Activated T-helper 1 cell treated with anti-CD3 and anti-CD28 coated beads, Interleukin-2, amount 50 U/mL, for 16 hours (primary cell): ENCODE results near the gene SETBP1.

Source experiments
- DNase-seq, 2 donors: peaks; one replicate each; pipeline ENCODE4 v3.0.0-alpha.2; 2020; ENCODE audit warnings: low read depth in 1 of 2, low spot score in 1 of 2

Gene SETBP1

GRCh38 chr18:44758861-44759631, 78.4 kb downstream of the SETBP1 start:
- peak in 1 of 2 donors; percentile 16 for DNase-seq

GRCh38 chr18:44759925-44760342, 79.2 kb downstream of the SETBP1 start:
- no peak for DNase-seq

DNA sequence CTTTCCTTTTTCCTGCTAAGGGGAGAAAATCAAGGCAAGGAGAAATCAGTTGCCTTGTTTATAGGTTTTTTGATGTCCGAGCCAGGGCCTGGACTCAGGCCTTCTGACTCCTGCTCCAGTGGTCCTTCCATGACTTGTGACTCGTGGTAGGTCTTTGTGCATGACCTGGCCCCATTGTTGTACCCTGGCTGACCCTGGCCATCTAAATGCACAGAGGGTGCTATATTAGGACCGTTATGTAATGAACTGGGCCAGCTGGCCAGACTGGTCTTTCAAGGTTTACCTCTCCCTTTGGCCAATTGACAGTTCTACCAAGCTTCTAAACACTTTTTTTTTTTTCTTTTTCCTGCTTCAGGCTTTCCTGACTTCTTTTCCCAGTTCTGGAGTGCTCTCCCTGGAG, 81.1 kb downstream of the SETBP1 start:
- DNase-seq, result no peak

DNA sequence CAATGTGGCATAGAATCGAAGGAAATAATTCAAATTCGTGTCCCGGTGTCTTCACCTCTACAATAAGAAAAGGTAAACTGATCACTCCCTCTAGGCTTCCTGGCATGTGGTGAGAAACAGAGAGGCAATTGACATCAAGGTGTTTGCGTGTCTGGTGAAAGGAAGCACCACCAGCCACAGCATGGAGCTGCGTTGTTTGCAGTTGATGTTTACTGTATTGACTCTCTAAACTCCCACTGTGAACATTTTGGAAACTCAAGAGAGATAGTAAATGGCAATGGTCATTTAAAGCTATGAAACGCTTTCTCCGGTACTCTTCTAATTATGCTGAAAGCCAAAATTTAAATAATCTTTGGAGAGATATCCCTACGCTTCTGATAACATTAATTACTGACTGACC, 82.6 kb downstream of the SETBP1 start:
- no peak for DNase-seq

DNA sequence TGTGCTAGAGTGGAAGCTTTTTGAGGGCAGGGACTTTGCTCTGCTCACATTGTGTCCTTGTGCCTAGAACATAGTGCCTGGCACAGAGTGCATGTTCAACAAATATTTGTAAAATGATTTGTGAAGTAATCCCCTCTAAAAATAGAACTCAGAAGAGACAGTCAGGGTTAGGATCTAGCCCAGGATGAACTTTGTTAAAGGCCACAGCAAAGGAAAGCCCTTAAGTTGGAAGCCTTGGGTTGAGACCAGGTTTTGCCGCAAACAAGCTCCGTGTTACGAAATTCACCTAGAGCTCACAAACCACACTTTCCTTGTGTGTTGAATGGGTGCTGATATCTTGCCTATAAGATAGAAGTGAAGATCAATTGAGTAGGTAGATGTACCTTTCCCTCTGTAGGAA, 84.2 kb downstream of the SETBP1 start:
- DNase-seq, result no peak

GRCh38 chr18:44765456-44765855, 84.8 kb downstream of the SETBP1 start:
- DNase-seq, result no peak

DNA sequence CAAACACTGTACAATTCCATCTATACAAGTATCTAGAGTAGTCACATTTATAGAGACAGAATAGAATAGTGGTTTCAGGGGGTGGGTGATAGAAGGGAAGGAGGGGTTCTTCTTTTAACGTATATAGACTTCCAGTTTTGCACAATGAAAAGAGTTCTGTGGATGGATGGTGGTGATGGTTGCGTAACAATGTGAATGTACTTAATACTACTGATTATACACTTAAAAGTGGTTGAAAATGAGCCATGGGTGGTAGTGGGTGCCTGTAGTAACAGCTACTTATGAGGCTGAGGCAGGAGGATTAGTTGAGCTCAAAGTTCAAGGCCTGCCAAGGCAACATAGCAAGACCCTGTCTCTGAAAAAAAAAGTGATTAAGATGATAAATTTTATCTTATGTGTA, 85.8 kb downstream of the SETBP1 start:
- no peak for DNase-seq

DNA sequence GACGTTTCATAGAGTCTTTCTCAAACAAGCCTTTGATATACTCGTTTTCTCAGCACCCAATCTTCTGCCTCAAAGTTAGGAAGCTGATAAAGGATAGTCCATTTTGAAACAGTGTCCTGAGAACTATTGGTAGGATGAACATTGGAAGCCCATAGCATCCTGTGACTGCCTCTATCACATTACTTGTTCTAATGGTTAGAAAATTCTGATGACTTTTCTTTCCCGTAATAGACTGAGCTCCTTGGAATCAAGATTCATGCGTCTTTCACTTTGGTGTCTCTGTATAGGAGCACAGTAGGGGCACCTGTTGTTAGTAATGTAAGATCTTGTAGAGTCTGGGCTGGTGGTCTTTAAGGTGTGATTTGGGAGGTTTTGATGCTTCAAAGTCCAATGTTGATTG, 87.1 kb downstream of the SETBP1 start:
- no peak for DNase-seq

GRCh38 chr18:44770641-44771040, 90.0 kb downstream of the SETBP1 start:
- DNase-seq, result no peak

DNA sequence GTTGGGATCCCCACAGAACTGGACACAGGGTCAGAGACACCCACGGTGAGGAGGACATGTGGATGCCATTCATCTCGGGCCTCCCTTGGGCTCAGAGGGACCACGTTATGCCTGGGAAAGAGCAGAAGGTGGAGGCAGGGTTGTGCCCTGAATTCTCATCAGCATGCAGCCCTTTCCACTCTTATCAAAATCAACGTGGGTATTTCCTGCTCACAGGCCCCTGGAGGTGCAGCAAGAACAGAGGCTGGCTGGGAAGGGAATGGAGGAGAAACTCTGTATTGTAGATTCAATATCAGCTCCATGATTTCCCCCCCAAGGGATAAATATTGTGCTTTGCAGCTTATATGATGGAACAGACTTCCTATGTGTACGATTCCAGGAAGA, 90.9 kb downstream of the SETBP1 start:
- no peak for DNase-seq

GRCh38 chr18:44771956-44772917, 91.5 kb downstream of the SETBP1 start:
- DNase-seq, result no peak

- DNase-seq, result no peak
Measured at GRCh38 chr18:44773640-44774155, 93.0 kb downstream of the SETBP1 start.

GRCh38 chr18:44774191-44774590, 93.5 kb downstream of the SETBP1 start:
- no peak for DNase-seq

DNA sequence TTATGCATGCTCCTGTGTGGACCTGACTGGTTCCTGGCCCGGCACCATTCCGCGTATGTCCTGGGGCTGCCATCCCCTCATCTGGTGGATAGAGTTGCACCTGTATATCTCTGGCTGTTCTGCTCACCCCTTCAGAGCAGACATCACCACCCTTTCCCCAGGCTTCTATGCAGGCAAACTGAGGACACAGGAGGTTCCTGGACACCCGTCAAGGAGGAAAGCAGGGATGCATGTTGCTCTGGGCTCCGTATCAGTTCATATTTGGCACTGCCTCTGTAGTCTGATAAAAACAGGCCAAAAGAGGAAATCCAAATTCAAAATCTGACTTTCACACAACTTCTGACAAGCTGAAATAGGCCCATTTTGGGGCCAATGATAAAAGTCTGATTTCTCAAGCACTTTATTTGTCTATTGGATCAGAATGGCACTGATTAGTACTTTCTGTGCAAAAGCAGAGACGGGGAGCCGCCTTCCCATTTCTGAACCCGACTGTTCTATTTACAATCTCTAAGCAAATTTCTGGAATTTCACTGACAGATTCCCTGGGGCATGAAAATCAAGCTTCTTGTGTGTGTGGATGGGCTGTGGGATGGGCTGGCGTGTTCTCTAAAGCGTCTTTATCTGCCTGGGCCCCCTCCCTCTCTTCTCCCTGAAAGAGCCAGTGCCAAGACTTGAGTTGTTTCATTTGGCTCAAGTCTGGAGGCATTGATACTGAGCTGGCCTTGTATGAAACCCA, 96.9 kb downstream of the SETBP1 start:
- no peak for DNase-seq

- no peak for DNase-seq
Measured at GRCh38 chr18:44778788-44779187, 98.1 kb downstream of the SETBP1 start.

DNA sequence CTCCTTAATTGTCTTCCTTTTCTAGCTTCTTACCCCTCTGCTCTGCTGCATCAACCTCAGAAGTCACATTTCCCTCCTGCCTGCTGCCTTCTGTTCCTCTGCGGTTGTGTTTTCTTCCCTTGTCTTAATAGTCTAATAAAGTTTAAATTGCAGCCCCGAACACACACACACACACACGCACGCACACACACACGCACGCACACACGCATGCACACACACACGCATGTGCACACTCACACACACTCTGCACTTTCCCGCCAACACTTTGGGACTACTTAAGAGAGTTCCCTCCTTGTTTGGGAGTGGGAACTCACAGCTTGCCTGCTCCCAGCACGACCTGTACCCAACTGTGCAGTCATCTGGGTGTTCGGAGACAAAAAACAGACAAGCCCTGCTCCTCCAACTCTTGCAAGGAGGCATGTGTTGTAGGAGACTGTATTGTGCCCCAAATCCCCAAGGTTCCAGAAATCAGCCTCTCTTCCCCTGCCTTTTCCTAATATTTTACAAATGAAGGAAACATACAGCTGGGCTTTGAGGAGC, 99.1 kb downstream of the SETBP1 start:
- no peak for DNase-seq

DNA sequence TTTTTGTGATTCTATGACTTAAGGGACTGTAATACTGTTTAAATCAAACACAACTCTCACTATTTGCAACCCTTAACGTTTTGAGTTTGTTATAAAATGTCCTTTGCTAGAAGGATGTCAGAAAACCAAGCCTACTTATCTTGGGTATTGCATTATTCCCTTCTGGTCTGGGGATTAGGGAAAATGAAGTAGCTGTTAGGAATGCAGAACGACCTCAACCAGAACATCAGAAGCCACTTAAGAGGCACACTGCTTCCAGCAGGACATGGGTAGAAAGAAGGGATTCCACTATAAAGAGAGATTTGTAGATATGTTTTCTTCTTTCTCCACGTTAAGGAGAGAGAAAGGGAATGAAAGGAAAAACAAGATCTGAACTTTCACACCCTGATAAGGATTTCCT, 101.2 kb downstream of the SETBP1 start:
- DNase-seq, result no peak

GRCh38 chr18:44782617-44783016, 101.9 kb downstream of the SETBP1 start:
- DNase-seq, result no peak

DNA sequence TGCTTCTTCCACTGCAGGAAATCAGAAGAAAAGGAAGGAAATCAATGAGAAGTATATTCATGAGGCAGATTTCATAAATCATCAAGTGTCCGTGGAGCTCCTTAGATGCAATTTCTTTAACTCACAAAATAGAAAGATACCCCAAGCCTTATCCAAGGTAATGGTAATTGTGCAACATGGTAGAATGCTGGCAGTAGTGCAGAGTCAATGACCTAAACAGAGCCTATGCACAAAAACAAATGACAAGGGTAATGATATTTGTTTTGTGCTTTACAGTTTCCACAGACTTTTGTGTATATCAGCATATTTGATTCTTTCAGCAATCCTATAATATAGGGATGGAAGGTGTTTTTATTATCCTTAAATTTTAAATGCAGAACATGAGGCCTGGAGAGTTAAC, 102.7 kb downstream of the SETBP1 start:
- DNase-seq, result no peak

DNA sequence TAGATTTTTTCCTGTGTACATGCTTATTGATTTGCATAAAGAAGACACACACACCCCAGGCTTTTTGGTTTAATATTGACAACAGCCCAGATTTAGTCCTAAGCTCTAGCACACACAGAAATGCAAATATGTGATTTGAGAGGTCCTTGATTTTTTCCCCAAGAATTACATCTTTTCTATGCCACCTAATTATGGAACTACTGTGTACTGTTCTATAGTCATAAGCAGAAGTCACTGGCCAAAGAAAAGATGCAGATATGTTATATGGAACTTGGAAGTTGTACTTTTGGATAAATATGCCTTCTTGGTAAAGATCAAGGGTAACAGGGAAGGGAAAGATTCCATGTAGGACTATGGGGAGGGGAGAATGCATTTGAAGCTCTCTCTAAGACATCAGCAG, 105.6 kb downstream of the SETBP1 start:
- DNase-seq, result no peak

DNA sequence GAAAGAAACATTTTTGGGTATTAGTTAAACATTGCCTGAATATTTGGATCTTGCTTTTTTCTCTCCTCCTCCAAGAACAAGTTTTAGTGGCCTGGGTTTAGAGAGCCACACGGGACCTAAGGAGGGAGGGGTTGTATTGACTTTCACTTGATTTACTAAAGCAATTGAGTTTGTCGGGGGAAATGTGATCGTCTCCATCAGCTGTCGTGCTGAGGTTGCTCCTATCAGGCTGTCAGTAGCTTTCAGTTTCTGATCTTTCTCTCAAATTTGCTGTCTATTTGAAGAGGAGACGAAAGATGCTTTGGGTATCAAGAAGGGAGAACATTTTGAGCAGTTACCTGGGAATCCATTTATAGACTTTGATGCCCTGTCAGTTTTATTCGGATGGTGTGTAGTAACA, 106.0 kb downstream of the SETBP1 start:
- DNase-seq, result no peak
